NCI-H2029 treated with DMSO at 0.1 percent for 48 hours (cell line): Measurements from ENCODE around the gene SGCD.
"Not testable (repeated sequence)": the region's sequence is repeated elsewhere in the genome, so short reads cannot be mapped to it uniquely, and the experiment has no call there.

ENCODE experiments used
- DNase-seq: peaks from one replicate; lab custom pipeline; 2025; lab: John Stamatoyannopoulos, UW

Gene SGCD

GRCh38 chr5:156628421-156628820 lies 301.5 kb downstream of the SGCD start:
- no peak for DNase-seq

DNA sequence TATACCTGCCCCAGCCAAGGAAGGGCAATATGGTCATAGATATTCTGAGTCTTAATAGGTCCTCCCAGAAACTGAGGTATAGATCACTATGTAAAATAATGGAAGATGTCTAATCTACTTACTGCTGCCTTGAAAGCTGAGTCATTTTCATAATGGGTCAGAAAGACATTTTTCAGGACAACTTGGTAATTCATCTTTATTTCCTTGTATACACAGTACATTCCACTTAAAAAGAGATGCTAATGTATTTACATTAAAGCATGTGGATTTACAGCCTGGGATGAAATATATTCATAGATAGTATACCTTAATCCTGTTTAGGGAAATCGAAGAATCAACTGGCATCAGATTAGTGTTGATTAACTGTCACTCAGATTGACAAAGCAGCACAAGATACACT lies 304.0 kb downstream of the SGCD start:
- no peak for DNase-seq

- no peak for DNase-seq
These were observed 307.3 kb downstream of the SGCD start for GRCh38 chr5:156634301-156634700.

DNA sequence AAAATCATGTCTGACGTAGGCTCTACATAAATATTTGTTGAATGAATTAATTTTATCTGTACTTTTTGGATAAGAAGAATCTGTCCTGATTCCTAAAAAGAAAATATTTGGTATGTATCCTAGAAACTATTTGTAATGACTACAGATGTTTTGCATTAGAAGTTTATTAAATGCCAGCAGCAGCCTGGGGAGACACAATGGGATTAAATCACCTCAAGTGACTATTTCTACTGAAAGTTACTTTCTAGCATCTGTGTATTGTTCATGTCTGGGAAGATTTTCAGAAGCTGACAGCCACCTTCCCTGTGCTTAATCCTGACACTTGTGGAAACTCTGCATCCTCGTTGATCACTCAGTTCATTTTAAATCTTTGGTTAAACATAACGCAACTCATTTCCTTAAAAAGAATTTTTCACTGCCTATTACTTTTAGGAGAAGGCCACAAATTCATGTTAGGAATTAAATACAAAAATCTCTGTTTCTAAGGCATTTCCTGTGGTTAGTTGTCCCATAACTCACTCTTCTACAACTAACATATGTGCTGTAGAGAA lies 313.8 kb downstream of the SGCD start:
- no peak for DNase-seq

- no peak for DNase-seq
These were observed 314.7 kb downstream of the SGCD start for GRCh38 chr5:156641686-156642085.

- no peak for DNase-seq
These were observed 320.1 kb downstream of the SGCD start for GRCh38 chr5:156647034-156647451.

DNA sequence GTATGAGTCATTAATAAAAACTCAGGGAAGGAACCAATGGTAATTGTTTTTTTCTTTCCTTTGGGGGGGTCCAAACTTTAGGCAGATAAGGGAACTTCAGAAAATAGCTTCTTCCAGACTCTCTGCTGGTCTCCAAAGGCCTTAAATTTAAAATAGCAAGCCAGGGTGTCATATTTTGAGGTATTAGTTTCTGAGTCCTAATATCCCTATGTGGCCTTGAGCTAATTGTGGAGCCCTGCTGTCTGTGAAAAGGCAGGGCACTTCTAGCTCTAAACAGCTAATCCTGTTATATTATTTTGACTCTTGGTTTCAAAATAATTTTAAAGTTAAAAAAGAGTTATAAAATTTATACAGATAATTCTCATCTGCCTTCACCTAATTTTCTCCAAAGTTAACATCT lies 327.5 kb downstream of the SGCD start:
- no peak for DNase-seq

DNA sequence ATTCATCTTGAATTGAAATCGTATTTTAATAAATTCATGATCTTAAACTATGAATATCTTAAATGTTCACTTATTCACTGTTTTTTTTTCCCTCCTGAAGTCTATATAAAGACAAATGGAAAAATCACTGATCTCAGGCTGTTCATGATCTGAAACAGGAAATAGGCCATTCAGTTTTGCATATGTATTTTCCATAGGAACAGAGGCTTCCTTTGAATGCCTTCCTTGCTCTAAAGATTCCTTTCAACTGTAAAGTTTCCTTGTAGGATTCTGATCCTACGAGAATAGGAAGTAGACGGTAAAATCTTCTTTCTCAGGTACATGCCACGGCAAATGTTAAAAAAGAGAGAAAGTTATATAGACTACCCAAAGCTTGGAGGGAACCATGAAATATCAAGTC lies 328.8 kb downstream of the SGCD start:
- no peak for DNase-seq

DNA sequence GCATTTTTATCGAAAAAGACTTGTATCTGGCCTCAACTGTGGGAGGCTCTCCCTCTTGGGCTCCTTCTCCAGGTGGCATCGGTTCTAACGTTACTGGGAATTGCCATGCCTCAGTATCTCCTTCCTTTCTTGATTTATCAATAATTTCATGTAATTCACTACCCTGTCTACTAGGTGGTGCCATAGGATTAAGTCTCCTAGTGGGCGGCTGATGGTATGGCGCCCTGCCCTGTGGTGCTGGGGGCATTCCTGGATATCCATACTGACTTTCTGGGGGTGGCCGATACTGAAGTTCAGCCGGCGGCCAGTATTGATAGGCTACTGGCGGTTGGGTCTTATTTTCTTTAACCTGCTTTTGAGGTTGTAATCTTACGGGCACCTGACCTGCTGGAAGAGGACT lies 337.9 kb downstream of the SGCD start:
- DNase-seq: not testable (repeated sequence)

GRCh38 chr5:156666686-156667085 lies 339.7 kb downstream of the SGCD start:
- not testable (repeated sequence) for DNase-seq

GRCh38 chr5:156667616-156668015 lies 340.7 kb downstream of the SGCD start:
- no peak for DNase-seq

DNA sequence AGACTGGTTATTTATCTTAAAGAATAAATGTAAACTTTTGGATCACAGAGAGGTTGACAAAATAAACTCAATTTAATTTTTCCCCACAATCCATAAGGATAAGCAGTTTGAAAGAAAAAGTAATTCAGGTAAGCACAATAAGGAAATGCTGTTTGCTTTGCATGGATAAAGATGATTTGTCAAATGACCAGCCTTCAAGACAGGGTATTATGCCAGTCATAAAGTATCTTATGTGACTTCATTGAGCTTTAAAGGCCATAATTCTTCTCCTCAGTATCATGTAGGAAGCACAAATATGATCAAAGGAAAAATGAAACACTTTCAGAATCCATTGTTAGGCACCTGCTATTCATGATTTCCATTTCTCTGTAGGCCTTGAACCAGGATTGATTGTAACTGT lies 342.5 kb downstream of the SGCD start:
- DNase-seq: no peak

DNA sequence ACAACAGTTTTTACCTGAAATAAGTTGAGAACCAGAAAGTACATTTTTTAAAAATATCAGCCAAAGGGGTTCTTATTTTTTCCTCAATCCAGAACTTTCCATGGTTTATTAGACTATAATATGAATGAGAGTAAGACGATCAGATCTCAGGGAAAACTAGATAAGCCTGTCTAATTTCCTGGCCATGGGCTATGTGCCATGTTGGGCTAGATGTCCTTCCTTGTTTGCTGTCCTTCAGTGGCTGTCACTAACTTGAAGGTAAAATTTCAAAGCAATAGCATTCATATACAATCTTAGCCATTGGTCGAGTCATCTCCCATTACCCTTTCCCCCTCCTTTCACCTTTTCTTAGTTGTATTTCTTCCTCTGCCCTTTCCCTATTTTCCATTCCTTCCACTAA lies 343.7 kb downstream of the SGCD start:
- DNase-seq: no peak

GRCh38 chr5:156675395-156675794 lies 348.4 kb downstream of the SGCD start:
- DNase-seq: no peak

- no peak for DNase-seq
These were observed 351.0 kb downstream of the SGCD start for GRCh38 chr5:156677963-156678362.

- no peak for DNase-seq
These were observed 351.5 kb downstream of the SGCD start for GRCh38 chr5:156678484-156678883.

GRCh38 chr5:156680831-156681230 lies 353.9 kb downstream of the SGCD start:
- DNase-seq: no peak

DNA sequence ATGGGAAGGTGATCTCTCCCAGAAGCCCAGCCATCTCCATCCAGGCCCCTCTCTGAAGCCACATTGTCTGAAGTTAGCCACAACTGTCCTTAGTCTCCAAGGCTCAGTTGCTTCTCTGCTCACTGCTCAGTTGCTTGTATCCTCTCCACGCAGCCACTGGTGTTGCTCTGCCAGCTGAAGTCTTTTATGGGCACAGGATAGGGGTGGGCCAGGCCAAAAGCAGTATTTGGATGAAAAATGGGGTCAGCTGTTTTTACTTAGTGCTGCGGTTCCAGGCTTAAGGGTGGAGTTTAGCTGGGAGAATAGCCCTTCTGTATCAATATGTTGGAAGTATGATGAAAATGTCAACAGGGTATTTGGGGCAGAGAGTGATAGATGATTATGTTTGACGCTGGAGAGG lies 354.3 kb downstream of the SGCD start:
- no peak for DNase-seq

DNA sequence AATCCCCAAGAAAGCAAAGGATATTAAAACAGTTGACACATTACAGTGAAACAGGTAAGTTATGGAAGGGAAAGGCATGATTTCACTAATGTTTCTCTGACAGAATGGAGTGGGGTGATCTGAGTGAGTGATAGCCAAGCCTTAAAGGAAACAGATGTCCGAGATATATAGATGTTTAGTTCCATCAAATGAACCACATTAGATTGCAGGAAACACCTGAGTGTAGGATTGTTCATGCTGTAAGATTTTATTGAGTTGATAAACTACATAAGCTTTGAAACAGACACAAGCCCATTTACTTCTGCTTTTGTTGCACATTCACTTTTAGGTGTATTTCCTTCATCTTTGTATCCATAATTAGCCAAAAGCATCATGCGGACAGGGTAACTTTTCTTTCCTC lies 356.0 kb downstream of the SGCD start:
- no peak for DNase-seq

- no peak for DNase-seq
These were observed 356.5 kb downstream of the SGCD start for GRCh38 chr5:156683509-156683908.

DNA sequence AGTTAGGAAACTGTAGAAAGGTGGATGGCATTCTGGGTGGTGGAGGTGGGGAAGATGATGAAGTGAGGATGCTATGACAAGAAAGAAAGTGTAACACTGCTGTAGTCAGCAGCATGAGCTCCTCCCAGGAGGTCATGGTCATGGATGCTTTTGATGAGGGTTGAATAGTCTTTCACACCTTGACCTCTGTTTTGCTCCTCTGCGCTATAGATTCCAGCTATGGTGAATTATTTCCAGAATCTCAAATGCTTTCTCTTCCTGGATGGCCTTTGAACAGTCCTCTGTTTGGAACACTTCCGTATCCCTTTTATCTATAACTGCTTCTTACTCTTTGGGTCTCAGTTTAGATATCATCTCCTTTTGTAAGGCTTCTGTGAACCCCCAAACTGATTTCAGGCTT lies 357.3 kb downstream of the SGCD start:
- no peak for DNase-seq

DNA sequence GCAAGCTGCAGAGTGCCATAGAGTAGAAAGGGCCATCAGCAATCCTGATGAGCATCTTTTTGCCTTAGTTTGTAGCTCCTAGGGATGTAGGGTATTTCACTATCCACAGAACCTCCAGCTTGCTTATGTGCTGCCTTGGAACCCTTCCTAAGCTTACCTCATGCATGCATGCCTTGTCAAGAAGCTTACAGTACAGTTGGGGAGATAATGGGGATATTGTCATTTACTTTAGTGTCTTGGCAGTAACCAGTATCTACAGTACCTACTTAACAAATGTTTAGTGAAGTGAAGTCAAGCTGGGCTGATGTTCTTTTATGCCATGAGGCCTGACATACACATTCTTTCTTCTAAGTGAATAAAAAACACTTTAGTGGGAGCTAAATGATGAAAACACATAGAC lies 358.5 kb downstream of the SGCD start:
- DNase-seq: no peak

DNA sequence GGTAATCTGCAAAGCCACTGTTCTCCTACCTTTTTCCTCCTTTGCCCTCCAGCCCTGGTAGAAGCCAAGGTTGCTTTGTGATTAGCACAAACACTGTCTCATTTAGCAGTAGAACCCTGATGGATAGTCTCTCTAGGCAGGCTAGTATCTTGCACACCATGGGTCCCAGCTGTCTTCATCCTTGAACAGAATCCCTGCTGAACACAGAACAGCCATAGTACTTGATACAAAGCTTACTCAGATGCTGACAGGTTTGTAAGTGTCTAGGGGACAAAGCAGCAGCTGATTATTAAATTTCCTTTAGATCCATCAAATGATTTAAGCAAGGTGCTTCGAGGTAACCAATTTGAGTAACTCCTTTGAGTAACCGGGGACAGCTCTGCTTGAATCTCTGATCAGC lies 359.4 kb downstream of the SGCD start:
- no peak for DNase-seq

DNA sequence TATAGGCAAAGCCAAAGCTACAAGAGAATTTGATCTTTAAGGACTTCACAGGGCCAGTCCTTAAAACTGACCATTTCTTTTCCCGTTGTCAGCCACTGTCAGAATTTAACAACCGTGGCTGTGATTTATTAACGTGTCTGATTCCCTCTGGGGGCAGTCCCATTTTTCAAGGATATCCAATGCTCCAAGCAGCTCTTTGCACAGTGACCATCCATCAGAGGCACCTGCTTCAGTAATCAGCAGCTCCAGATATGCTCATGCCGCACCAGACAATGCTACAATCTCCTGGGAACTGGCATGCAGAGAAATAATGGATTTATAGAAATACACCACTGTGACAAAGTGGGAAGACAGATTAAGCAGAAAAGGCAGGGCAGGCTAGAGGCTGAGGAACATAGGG lies 359.8 kb downstream of the SGCD start:
- no peak for DNase-seq

DNA sequence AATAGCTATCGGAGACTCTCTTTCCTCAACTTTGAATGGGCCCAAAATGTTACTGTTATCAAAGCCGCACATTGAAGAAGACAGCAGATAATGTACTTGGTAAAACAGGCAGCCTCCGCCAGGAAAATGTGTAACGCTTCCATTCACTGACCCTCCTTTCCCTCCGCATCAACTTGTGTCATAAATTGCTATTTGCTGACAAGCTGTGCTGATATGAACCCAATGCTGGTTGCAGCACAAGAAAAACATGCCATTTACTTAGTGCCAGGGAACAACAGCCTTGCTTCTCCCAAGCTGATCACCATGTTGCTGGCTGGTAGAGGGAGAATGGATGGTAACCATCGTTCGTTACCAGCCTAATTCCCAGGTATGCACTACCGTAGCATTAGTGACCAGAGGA lies 360.6 kb downstream of the SGCD start:
- no peak for DNase-seq
